ENCODE results near the gene ZNF782. TPM values are rescaled to one million over a fixed set of nuclear protein-coding genes. Genes with fewer than 3 reads are reported as not detected.
A peak's percentile ranks its signal among the peaks of the same experiment; 100 is the strongest.

ZNF782 gene
- total RNA-seq, 1 experiment from 2014 or later: 8.1 TPM

GRCh38 chr9:96874947-96875460 lies 20.7 kb upstream of the ZNF782 start:
- intact Hi-C loops (cut with micrococcal nuclease; ENCODE audit: unreplicated experiment): loop anchor here (1.0 kb wide), 2 partner anchors 19 to 234 kb away; no protein-coding TSS in a partner anchor
- BruUV-seq (replicated peaks): TSS peak; percentile 41
- peak overlapping the region; percentile 99 for H3K4me3 Mint-ChIP-seq (ENCODE audit: unreplicated experiment)
- no peaks in the 10 kb centered on the region for H3K27me3 ChIP-seq (replicated peaks; ENCODE audit: control insufficient read depth, insufficient read depth, low read length)
- no peaks in the 10 kb centered on the region for H3K27me3 Mint-ChIP-seq (ENCODE audit: insufficient read depth, unreplicated experiment)
- ChIA-PET CTCF (interaction anchor here (0.6 to 2.8 kb wide), 7 partner anchors 9 to 724 kb away, joined by 3 to 42 read pairs (median 7); partner anchors contain the start of gene ZNF782), POLR2A (interaction anchor here (1.2 to 2.3 kb wide), 2 partner anchors 19 to 758 kb away, joined by 8 to 9 read pairs; partner anchors contain the start of genes NCBP1 and TSTD2)
- H3K4me1 ChIP-seq: 0 out of 2 replicates have a peak, but pooled peaks cover 4% of the 10 kb centered on the region
- H3K36me3 ChIP-seq (ENCODE audit: control insufficient read depth, insufficient read depth, low read length): no peaks in the 10 kb centered on the region
- H3K4me1 Mint-ChIP-seq (ENCODE audit: low read depth, unreplicated experiment): peaks cover 7% of the 10 kb centered on the region
- H3K36me3 Mint-ChIP-seq (ENCODE audit: insufficient read depth, unreplicated experiment): peaks cover 8% of the 10 kb centered on the region
- peak overlapping the region; percentile 52 for H3K4me3 ChIP-seq (ENCODE audit: low read depth, low read length)
- H3K9me3 ChIP-seq: no peaks in the 10 kb centered on the region
- TF ChIP-seq CTCF (IDR thresholded peaks at IDR 0.05; ENCODE audit: insufficient read depth in 1 of 2, low read depth in 1 of 2, low read length in 1 of 2, severe bottlenecking in 1 of 2, unreplicated experiment in 1 of 2): no peak
- no peaks in the 10 kb centered on the region for H3K9me3 Mint-ChIP-seq (ENCODE audit: unreplicated experiment)
- H3K27ac Mint-ChIP-seq (ENCODE audit: unreplicated experiment): peak overlapping the region; percentile 90
- peak in 1 of 2 experiments; percentile 24 for DNase-seq

- POLR2A ChIA-PET: interaction anchor here (2.3 kb wide), 1 partner anchor 18 kb away, joined by 9 read pairs; no protein-coding TSS in a partner anchor
- no TSS peak for BruUV-seq (replicated peaks)
- Mint-ChIP-seq H3K27ac (ENCODE audit: unreplicated experiment) (no peak overlapping the region), H3K27me3 (ENCODE audit: insufficient read depth, unreplicated experiment) (no peaks in the 10 kb centered on the region), H3K36me3 (ENCODE audit: insufficient read depth, unreplicated experiment) (peaks cover 8% of the 10 kb centered on the region), H3K4me1 (ENCODE audit: low read depth, unreplicated experiment) (peaks cover 7% of the 10 kb centered on the region), H3K4me3 (ENCODE audit: unreplicated experiment) (peak overlapping the region; percentile 99), H3K9me3 (ENCODE audit: unreplicated experiment) (no peaks in the 10 kb centered on the region)
- H3K4me3 ChIP-seq (ENCODE audit: low read depth, low read length): no peak overlapping the region
- DNase-seq: no peak
- no peak for TF ChIP-seq CTCF (IDR thresholded peaks at IDR 0.05; ENCODE audit: insufficient read depth in 1 of 2, low read depth in 1 of 2, low read length in 1 of 2, severe bottlenecking in 1 of 2, unreplicated experiment in 1 of 2)
- H3K4me1 ChIP-seq: 0 out of 2 replicates have a peak, but pooled peaks cover 4% of the 10 kb centered on the region
- CTCF ChIA-PET: interaction anchor here (2.8 kb wide), 1 partner anchor 17 kb away, joined by 42 read pairs; no protein-coding TSS in a partner anchor
- H3K27me3 ChIP-seq (replicated peaks; ENCODE audit: control insufficient read depth, insufficient read depth, low read length): no peaks in the 10 kb centered on the region
- H3K9me3 ChIP-seq: no peaks in the 10 kb centered on the region
- H3K36me3 ChIP-seq (ENCODE audit: control insufficient read depth, insufficient read depth, low read length): no peaks in the 10 kb centered on the region
- intact Hi-C loops (cut with micrococcal nuclease; ENCODE audit: unreplicated experiment): no loop called here
Observed at GRCh38 chr9:96874201-96874785, 20.0 kb upstream of the ZNF782 start.

GRCh38 chr9:96871176-96871575 lies 16.9 kb upstream of the ZNF782 start:
- intact Hi-C loops (cut with micrococcal nuclease; ENCODE audit: unreplicated experiment): no loop called here
- no peak for DNase-seq
- Mint-ChIP-seq H3K27me3 (ENCODE audit: insufficient read depth, unreplicated experiment) (no peaks in the 10 kb centered on the region), H3K36me3 (ENCODE audit: insufficient read depth, unreplicated experiment) (peaks cover 20% of the 10 kb centered on the region), H3K9me3 (ENCODE audit: unreplicated experiment) (peaks cover 9% of the 10 kb centered on the region), H3K4me3 (ENCODE audit: unreplicated experiment) (no peak overlapping the region), H3K27ac (ENCODE audit: unreplicated experiment) (no peak overlapping the region), H3K4me1 (ENCODE audit: low read depth, unreplicated experiment) (peaks cover 17% of the 10 kb centered on the region)
- BruUV-seq (replicated peaks): no TSS peak
- Histone ChIP-seq H3K9me3 (no peaks in the 10 kb centered on the region; the same call in 1 of the 2 replicates), H3K27me3 (replicated peaks; ENCODE audit: control insufficient read depth, insufficient read depth, low read length) (no peaks in the 10 kb centered on the region), H3K4me1 (peaks cover 21% of the 10 kb centered on the region), H3K36me3 (ENCODE audit: control insufficient read depth, insufficient read depth, low read length) (no peaks in the 10 kb centered on the region), H3K4me3 (ENCODE audit: low read depth, low read length) (no peak overlapping the region)
- CTCF ChIA-PET: interaction anchor here (0.8 kb wide), 1 partner anchor 14 kb away, joined by 3 read pairs; no protein-coding TSS in a partner anchor
- POLR2A ChIA-PET: no interaction called here
- TF ChIP-seq CTCF (IDR thresholded peaks at IDR 0.05; ENCODE audit: insufficient read depth in 1 of 2, low read depth in 1 of 2, low read length in 1 of 2, severe bottlenecking in 1 of 2, unreplicated experiment in 1 of 2): no peak

Measured in Caco-2 (cell line).